ENCODE results near the gene TMEM141.
"Not testable (repeated sequence)": the region's sequence is repeated elsewhere in the genome, so short reads cannot be mapped to it uniquely, and the experiment has no call there.

Gene TMEM141

DNA sequence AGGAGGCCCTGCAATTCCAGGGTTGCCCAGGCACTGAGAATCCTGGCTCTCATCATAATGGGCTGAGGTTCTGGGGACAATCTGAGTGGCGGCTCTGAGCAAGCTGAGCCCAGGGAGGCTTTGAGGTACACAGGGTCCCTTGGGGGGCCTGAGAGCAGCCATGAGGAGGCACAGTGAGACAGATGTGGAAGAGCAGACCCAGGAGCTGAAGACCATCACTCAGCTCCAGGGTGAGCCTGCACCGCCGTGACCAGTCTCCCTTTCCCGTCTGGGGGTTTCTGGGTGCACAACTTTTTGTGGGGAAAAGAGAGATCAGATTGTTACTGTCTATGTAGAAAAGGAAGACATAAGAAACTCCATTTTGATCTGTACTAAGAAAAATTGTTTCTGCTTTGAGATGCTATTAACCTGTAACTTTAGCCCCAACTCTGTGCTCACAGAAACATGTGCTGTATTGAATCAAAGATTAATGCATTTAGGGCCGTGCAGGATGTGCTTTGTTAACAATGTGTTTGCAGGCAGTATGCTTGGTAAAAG lies 5.2 kb downstream of the TMEM141 start, which contains the start of gene CCDC183:
CCDC183 (plus strand) TSS at position 101 of the 537 bp plus-strand sequence; CDS start at position 161, 60 bp downstream.
- DNase-seq: no peak

DNA sequence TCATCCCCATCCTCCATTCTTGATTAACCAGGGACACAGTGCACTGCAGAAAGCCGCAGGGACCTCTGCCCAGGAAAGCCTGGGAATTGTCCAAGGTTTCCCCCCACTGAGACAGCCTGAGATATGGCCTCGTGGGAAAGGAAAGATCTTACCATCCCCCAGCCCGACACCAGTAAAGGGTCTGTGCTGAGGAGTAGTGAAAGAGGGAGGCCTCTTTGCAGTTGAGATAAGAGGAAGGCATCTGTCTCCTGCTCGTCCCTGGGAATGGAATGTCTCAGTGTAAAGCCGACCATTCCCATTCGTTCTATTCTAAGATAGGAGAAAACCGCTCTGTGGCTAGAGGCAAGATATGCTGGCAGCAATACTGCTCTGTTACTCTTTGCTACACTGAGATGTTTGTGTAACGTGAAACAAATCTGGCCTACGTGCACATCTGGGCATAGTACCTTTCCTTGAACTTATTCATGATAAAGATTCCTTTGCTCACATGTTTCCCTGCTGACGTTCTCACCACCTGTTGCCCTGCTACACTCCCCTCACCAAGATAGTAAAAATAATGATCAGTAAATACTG lies 5.7 kb downstream of the TMEM141 start:
- DNase-seq: not testable (repeated sequence)

GRCh38 chr9:136798708-136799078 lies 7.5 kb downstream of the TMEM141 start:
- no peak for DNase-seq

DNA sequence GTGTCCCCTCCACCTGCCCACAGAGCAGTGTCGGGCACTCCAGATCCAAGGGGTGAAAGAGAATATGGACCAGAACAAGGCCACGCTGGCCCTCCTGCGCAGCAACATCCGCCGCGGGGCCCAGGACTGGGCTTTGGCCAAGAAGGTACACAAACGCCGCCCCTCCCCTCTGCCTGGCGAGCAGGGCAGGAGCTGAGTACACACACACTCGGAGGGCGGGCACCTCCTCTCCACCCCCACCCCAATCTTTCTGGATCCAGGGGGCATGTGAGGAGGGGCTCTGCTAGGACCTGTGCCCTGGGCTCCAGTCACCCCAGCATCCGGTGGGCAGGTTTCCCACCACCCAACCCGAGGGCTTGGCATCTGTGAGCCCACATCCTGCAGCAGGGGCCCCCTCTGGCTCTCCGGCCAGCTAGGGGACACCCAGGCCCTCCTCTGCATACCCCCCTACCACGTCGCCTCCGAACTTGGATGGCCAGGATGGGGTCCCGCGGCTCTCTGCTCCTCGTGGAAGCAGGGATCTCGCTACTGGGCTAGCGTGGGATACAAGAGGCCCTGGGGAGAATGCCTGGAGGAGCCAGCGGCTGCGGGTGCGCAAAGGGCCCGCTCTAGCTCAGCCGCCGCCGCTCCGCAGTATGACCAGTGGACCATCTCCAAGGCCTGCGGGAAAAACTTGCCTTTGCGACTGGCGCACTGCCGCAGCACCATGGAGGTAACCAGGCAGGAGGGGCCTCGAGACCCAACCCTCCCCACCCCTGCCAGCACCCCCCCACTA lies 8.1 kb downstream of the TMEM141 start:
- peak; percentile 87 for DNase-seq

GRCh38 chr9:136799854-136800657 lies 8.9 kb downstream of the TMEM141 start:
- peak; percentile 90 for DNase-seq

- no peak for DNase-seq
Measured at GRCh38 chr9:136802321-136802720, 11.2 kb downstream of the TMEM141 start.

GRCh38 chr9:136803009-136803550 lies 11.9 kb downstream of the TMEM141 start:
- DNase-seq: not testable (repeated sequence)

DNA sequence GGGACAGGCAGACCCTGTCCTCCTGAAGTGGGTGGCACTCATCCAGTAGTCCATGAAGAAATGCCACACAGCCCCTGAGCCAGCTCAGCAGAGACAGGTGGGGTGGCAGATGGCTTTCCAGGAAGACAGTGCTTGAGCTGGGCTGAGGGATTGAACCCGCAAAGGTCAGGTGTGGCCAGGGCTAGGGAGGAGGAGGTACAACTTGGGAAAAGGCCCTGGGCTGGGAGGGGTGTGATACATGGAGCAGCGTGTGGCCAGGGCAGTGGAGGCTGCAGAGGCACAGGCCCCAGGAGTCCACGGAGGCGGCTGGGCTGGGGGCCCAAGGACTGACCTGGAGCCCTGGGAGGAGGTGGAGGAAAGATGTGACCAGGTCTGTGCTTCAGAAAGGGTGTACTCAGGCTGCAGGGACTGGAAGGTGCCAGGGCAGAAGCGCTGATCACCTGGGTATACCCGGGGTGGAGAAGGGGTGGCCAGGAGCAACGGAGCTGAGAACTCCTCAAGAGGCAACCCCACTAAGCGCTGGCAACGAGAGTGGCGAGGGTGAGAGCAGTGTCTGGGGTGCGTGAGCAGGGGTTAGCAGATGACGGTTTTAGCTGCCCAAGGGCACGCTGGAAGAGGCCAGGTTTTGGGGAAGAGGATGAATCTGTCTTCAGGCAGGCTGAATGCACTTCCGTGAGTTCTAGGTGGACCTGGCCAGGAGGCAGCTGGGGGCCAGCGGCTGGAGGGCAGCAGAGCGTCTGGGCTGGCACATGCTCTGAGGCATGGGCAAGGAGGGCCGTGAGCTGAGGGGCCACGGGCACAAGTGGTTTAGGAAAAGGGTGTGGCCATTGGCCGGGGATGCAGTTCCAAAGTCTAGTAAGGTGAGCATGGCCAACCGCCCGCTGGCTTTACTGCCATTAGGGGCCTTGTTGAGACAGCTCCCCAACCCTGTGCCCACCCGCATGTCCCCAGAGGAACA lies 12.7 kb downstream of the TMEM141 start:
- DNase-seq: no peak

GRCh38 chr9:136804509-136805206 lies 13.5 kb downstream of the TMEM141 start:
- DNase-seq: no peak

DNA sequence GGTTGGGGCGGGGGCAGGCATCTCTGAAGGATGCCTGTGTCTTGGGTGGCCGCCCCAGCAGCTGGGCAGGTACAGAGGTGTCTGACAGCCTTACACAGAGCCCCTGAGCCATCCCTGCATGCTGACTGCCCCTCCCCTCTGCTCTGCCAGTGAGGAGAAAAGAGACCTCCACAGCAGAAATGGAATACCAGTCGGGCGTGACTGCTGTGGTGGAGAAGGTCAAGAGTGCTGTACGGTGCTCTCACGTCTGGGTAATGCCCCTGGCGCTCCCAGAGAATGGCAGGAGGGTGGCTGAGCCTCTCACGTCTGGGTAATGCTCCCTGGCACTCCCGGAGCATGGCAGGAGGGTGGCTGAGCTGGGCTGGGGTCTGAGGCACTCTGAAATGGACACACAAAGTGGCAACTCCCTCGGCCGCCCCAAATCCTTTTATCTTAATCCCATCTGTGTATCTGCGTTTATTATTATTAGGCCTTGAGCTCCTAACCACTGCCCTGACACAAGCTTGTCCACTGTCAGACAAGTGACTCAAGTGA lies 14.1 kb downstream of the TMEM141 start:
- no peak for DNase-seq

GRCh38 chr9:136806067-136806466 lies 14.9 kb downstream of the TMEM141 start:
- DNase-seq: no peak

GRCh38 chr9:136806631-136807201 lies 15.6 kb downstream of the TMEM141 start:
- DNase-seq: no peak

DNA sequence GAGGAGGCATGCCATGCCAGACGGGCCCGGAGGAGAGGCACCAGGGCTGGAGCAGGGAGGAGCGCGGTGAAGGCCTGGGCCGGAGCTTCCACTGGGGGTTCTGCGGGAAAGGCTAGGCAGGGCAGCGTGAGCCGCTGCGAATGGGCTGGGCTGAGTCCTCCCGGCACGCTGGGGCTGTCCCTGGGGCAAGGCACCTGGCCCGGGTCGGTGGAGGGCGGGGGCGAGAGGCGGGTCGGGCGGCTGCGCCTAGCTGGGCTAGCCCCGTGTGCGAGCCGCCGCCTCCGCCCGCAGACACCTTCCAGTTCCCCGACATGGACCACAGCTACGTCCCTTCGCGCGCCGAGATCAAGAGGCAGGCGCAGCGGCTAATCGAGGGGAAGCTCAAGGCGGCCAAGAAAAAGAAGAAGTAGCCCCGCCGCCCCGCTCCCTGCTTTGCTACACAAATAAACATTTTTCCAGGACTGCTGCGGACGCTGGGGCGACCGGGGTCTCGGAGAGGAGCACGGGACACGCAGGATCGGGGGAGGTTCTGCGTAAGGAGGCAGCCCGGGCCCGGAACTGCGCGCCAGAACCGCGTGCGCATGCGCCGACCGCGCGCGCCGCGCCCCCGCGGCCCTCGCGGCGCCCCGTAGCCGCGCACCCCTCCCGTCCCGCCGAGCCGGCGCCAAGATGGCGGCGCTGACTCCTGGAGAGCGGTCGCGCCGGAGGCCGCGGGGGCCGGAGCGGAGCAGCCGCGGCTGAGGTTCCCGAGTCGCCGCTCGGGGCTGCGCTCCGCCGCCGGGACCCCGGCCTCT lies 16.3 kb downstream of the TMEM141 start, which contains the start of gene RABL6:
RABL6 (plus strand) TSS at position 668 of the 794 bp plus-strand sequence. CDS start 249 bp downstream, outside the sequence.
- peak; percentile 75 for DNase-seq

DNA sequence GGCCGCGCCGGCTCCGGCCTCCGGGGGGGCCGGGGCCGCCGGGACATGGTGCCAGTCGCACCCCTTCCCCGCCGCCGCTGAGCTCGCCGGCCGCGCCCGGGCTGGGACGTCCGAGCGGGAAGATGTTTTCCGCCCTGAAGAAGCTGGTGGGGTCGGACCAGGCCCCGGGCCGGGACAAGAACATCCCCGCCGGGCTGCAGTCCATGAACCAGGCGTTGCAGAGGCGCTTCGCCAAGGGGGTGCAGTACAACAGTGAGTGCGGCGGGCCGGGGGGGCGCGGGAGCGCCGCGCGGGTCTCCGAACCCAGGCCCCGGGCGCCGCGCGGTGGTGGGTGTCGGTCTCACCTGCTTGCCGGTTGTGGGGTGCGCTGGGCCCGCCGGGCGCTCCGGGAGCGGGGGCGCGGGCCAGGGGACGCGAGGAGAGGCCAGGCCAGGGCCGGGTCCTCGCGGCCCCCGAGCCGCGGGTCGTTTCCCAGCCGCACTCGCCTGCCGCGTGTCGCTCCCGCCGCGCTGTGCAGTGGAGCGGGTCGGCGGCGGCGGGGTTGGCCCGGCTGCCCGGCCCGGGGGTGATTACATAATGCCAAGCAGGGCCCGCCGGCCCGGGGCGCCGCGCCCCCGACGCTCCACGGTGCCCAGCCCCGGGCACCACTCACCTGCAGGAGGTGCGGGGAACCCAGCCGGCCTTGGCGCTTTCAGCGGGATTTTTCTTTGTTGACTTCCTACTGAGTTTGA lies 17.1 kb downstream of the TMEM141 start:
- peak; percentile 30 for DNase-seq

DNA sequence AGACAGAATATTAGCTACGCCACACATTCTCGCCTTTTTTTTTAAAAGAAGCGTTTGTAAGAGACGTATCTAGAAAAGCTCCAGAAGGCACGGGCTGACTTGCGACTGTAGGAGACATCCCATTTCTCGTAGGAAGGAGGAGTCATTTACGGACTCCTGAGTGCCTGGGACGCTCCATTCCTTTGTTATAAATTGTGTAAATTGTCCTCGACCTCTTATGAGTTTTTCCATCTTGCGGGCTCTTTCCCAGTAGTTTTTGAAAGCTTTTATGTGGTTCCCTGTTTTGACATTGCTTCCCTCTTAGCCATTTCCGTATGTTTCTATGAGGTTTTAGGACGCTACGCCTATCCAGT lies 17.6 kb downstream of the TMEM141 start:
- no peak for DNase-seq

GRCh38 chr9:136814725-136815421 lies 23.7 kb downstream of the TMEM141 start:
- no peak for DNase-seq

GRCh38 chr9:136815422-136815782 lies 24.3 kb downstream of the TMEM141 start:
- DNase-seq: no peak
